ENCODE data around the gene NEK6. TPM values are rescaled to one million over a fixed set of nuclear protein-coding genes. Genes with fewer than 3 reads are reported as not detected.

NEK6 gene
- total and polyA plus RNA-seq, 2 of the 8 experiments (the other 6 are each of a cell fraction or from before 2014, with no cell fraction given), result 17.7 to 19.7 TPM

GRCh38 chr9:124306098-124306735 lies 48.5 kb downstream of the NEK6 start (continued):
- TF ChIP-seq GABPA (IDR thresholded peaks at IDR 0.05; ENCODE audit: borderline replicate concordance, insufficient read depth, low read length) (no peak), BACH1 (IDR thresholded peaks at IDR 0.05; ENCODE audit: low read length) (no peak), TAF7 (optimal IDR thresholded peaks at IDR 0.05; ENCODE audit: borderline replicate concordance, low read depth, low read length) (no peak), CHD1 (IDR thresholded peaks at IDR 0.05; ENCODE audit: low read depth, low read length) (no peak), EP300 (IDR thresholded peaks at IDR 0.05; ENCODE audit: borderline replicate concordance in 1 of 2, low read depth in 2 of 2, low read length in 2 of 2) (no peak), JUND (IDR thresholded peaks at IDR 0.05; ENCODE audit: low read length) (no peak), ATF3 (IDR thresholded peaks at IDR 0.05; ENCODE audit: insufficient read depth, low read depth, low read length) (no peak)

Data from H1 (cell line).